Measurements from ENCODE around the gene ADD2. TPM values are rescaled to one million over a fixed set of nuclear protein-coding genes. Genes with fewer than 3 reads are reported as not detected.

The ADD2 gene
- total RNA-seq, 1 experiment from 2014 or later = 124 TPM

- no peak for DNase-seq
- H2BK120ac ChIP-seq (ENCODE audit: low read depth, low read length, poor library complexity, severe bottlenecking) = no peak overlapping the region
- H3K4me2 ChIP-seq (ENCODE audit: insufficient read depth, insufficient read length, low read length) = no peak overlapping the region
- no peaks in the 10 kb centered on the region for H3K27me3 ChIP-seq (ENCODE audit: insufficient read depth, low read length)
- H2BK12ac ChIP-seq (ENCODE audit: insufficient read length, low read depth, low read length) = no peak overlapping the region
- no peak overlapping the region for H4K91ac ChIP-seq (ENCODE audit: insufficient read length, low read depth, low read length)
- peaks cover 0 to 3% of the 10 kb centered on the region in 2 experiments; a peak in 1 of 5 replicates for H3K9me3 Mint-ChIP-seq
- H2BK15ac ChIP-seq (ENCODE audit: low read depth, low read length) = no peak overlapping the region
- H4K8ac ChIP-seq (replicated peaks; ENCODE audit: insufficient read length, low read depth, low read length) = no peak overlapping the region
- no peak overlapping the region for H2BK20ac ChIP-seq (ENCODE audit: low read depth, low read length, poor library complexity, severe bottlenecking)
- peaks cover 49 to 56% of the 10 kb centered on the region in 2 experiments for H3K4me1 Mint-ChIP-seq
- peaks cover 3% of the 10 kb centered on the region for H4K20me1 ChIP-seq (ENCODE audit: control insufficient read depth, insufficient read depth, insufficient read length)
- H3K4me3 Mint-ChIP-seq = peak overlapping the region in 1 of 2 experiments; percentile 61; a peak in 3 of 5 replicates
- H3K18ac ChIP-seq (ENCODE audit: insufficient read length, low read depth, low read length) = no peak overlapping the region
- peaks cover 3% of the 10 kb centered on the region for H3K79me1 ChIP-seq (ENCODE audit: insufficient read depth, low read depth, low read length, poor library complexity, severe bottlenecking)
- H3K27me3 Mint-ChIP-seq (ENCODE audit: low read depth) = no peaks in the 10 kb centered on the region
- WGBS (ENCODE audit: extremely low coverage, insufficient read length, low lambda C conversion rate) = no CpG with 5 or more reads among the region's 3 CpGs
- no peak overlapping the region for H2AK5ac ChIP-seq (ENCODE audit: insufficient read length, low read length)
- peaks cover 8 to 13% (median 10%) of the 10 kb centered on the region in 3 experiments; a peak in 6 of 7 replicates for H3K36me3 Mint-ChIP-seq (ENCODE audit: insufficient read depth in 1 of 3, low read depth in 3 of 3)
- H3K4ac ChIP-seq (ENCODE audit: low read depth, low read length) = no peak overlapping the region
- no peak for TF ChIP-seq CTCF (conservative IDR thresholded peaks at IDR 0.05)
- no peak overlapping the region for H3K56ac ChIP-seq (ENCODE audit: insufficient read length, low read depth, low read length)
- H3K14ac ChIP-seq (ENCODE audit: insufficient read depth, low read length) = no peak overlapping the region
- H3K79me2 ChIP-seq (ENCODE audit: insufficient read depth, low read length) = peaks cover 60% of the 10 kb centered on the region; the same call in 1 of the 2 replicates
- H3K9me3 ChIP-seq (ENCODE audit: control insufficient read depth, low read depth, low read length) = no peaks in the 10 kb centered on the region
- peak overlapping the region in 1 of 3 experiments; percentile 80; a peak in 1 of 7 replicates for H3K27ac Mint-ChIP-seq
- H3K27ac ChIP-seq (ENCODE audit: insufficient read length, low read depth, low read length) = no peak overlapping the region
- H3K23me2 ChIP-seq (ENCODE audit: insufficient read length, low read depth, low read length, poor library complexity, severe bottlenecking) = no peaks in the 10 kb centered on the region
- no peak overlapping the region for H2BK5ac ChIP-seq (ENCODE audit: insufficient read length, low read length)
- no peak overlapping the region for H3T11ph ChIP-seq (ENCODE audit: low read length)
- no peak overlapping the region for H3K23ac ChIP-seq (ENCODE audit: insufficient read length, low read depth, low read length)
- no peak overlapping the region for H2AFZ ChIP-seq (ENCODE audit: low read length)
- H3K4me1 ChIP-seq (ENCODE audit: insufficient read depth, low read length) = peaks cover 21% of the 10 kb centered on the region
- peak overlapping the region; percentile 39 for H4K5ac ChIP-seq (ENCODE audit: insufficient read length, low read depth, low read length)
- H3K9ac ChIP-seq (ENCODE audit: extremely low read depth, insufficient read length, low read length) = no peak overlapping the region
These were observed 20.7 kb downstream of the ADD2 start for GRCh38 chr2:70747284-70747683.

All from H9 (cell line).